HCT116 (cell line): ENCODE results near the gene TBXT. TPM values are rescaled to one million over a fixed set of nuclear protein-coding genes. Genes with fewer than 3 reads are reported as not detected.

Source experiments
- ATAC-seq: fragments of 200-7000 bp; cut with Tn5 transposase; 2 replicates; pipeline ENCODE4 v1.9.1; 2020; ENCODE audit warnings: mild to moderate bottlenecking, moderate library complexity
- BruUV-seq: library from RNA; stranded (reverse); fragments of 400-500 nt; replicated peaks from 2 replicates; lab custom pipeline; 2021; lab: Mats Ljungman, UMichigan
- CTCF ChIA-PET: fragments of 300-600 bp; sonication (Branson Sonifier 250); formaldehyde crosslinking; loops from one replicate; lab custom pipeline; 2021; ENCODE audit warnings: antibody characterized with exemption; lab: Charles Lee
- POLR2A ChIA-PET: fragments of 300-600, 350-600 bp; sonication (Branson Sonifier 250); formaldehyde crosslinking; loops from one replicate; lab custom pipeline; 2021; ENCODE audit warnings: antibody characterized with exemption; lab: Charles Lee
- RAD21 ChIA-PET, 2 experiments: fragments of 300-600 bp; sonication (Branson Sonifier 250); formaldehyde crosslinking; loops; one replicate each; lab custom pipeline; 2023; ENCODE audit warnings: low total read pairs in 2 of 2; ENCODE audit not compliant: uncharacterized antibody in 2 of 2, unreplicated experiment in 2 of 2, low non-redundant PET in 1 of 2; lab: Charles Lee
- DNase-seq: peaks from one replicate; pipeline ENCODE4 v3.0.0-alpha.2; 2010; ENCODE audit warnings: low read depth, low spot score
- H2AFZ ChIP-seq: fragments of 200-600 bp; shearing (Covaris generic), sonication (generic); 2 replicates; pipeline ENCODE4 v1.6.1; 2017; ENCODE audit warnings: low read depth, mixed run types, mixed read lengths, antibody characterized with exemption, low read length; ENCODE audit not compliant: poor library complexity, severe bottlenecking
- H3K27ac ChIP-seq: 2 replicates; pipeline ENCODE4 v1.5.1; 2012; ENCODE audit warnings: low read depth, low read length
- H3K27me3 ChIP-seq: fragments of 200-600 bp; sonication (generic); 2 replicates; pipeline ENCODE4 v1.6.1; 2016; ENCODE audit warnings: mixed run types, low read length, mixed read lengths; ENCODE audit not compliant: insufficient read depth
- H3K36me3 ChIP-seq, 2 experiments: fragments of 200-500 bp in 1 of 2; fragments of 200-600 bp in 1 of 2; sonication (Bioruptor generic) in 1 of 2; sonication (generic) in 1 of 2; 2 replicates each; pipeline versions ENCODE4 v1.5.1 to v1.6.1; 2014 to 2016; ENCODE audit warnings: low read length in 2 of 2, inconsistent platforms in 1 of 2, mixed read lengths in 1 of 2, mixed run types in 1 of 2; ENCODE audit not compliant: insufficient read depth in 2 of 2, control insufficient read depth in 1 of 2
- H3K4me1 ChIP-seq, 2 experiments: fragments of 200-600 bp in 1 of 2; sonication (generic) in 1 of 2; 2 replicates each; pipeline versions ENCODE4 v1.5.1 to v1.6.1; 2012 to 2017; ENCODE audit warnings: low read length in 2 of 2, inconsistent platforms in 1 of 2, mild to moderate bottlenecking in 1 of 2, mixed read lengths in 1 of 2, mixed run types in 1 of 2, moderate library complexity in 1 of 2; ENCODE audit not compliant: insufficient read depth in 2 of 2, control insufficient read depth in 1 of 2
- H3K4me2 ChIP-seq: fragments of 200-600 bp; sonication (generic); 2 replicates; pipeline ENCODE4 v1.6.1; 2017; ENCODE audit warnings: mixed run types, low read length, mixed read lengths
- H3K4me3 ChIP-seq, 2 experiments: fragments of 200-600 bp in 1 of 2; sonication (generic) in 1 of 2; replicated peaks in 1 of 2; 2 replicates each; pipeline ENCODE4 v1.5.1; 2011 to 2016; ENCODE audit warnings: low read length in 2 of 2, control low read depth in 1 of 2, low read depth in 1 of 2, mild to moderate bottlenecking in 1 of 2, mixed read lengths in 1 of 2, mixed run types in 1 of 2
- H3K79me2 ChIP-seq: fragments of 200-600 bp; sonication (generic); 2 replicates; pipeline ENCODE4 v1.6.1; 2017; ENCODE audit warnings: mild to moderate bottlenecking, mixed run types, low read length, moderate library complexity, mixed read lengths; ENCODE audit not compliant: insufficient read depth
- H3K9ac ChIP-seq: fragments of 200-600 bp; sonication (generic); 2 replicates; pipeline ENCODE4 v1.6.1; 2016; ENCODE audit warnings: low read length, mixed read lengths
- H3K9me2 ChIP-seq: fragments of 200-600 bp; sonication (generic), shearing (Covaris generic); 2 replicates; pipeline ENCODE4 v1.6.1; 2017; ENCODE audit warnings: mixed run types, mild to moderate bottlenecking, moderate library complexity; ENCODE audit not compliant: insufficient read depth
- H3K9me3 ChIP-seq, 2 experiments: fragments of 200-500 bp in 1 of 2; fragments of 200-600 bp in 1 of 2; sonication (Bioruptor generic) in 1 of 2; sonication (generic) in 1 of 2; 2 replicates each; pipeline ENCODE4 v1.6.1; 2014 to 2017; ENCODE audit warnings: low read length in 2 of 2, mixed read lengths in 2 of 2, inconsistent platforms in 1 of 2, low read depth in 1 of 2, mild to moderate bottlenecking in 1 of 2, mixed run types in 1 of 2, moderate library complexity in 1 of 2; ENCODE audit not compliant: control insufficient read depth in 1 of 2, insufficient read depth in 1 of 2
- H4K20me1 ChIP-seq: fragments of 200-600 bp; sonication (generic), shearing (Covaris generic); 2 replicates; pipeline ENCODE4 v1.6.1; 2017; ENCODE audit warnings: mixed run types, mild to moderate bottlenecking, moderate library complexity; ENCODE audit not compliant: insufficient read depth
- EGR1 ChIP-seq: IDR thresholded peaks from 2 replicates; pipeline ENCODE4 v1.6.1; 2012; ENCODE audit warnings: low read depth
- ELF1 ChIP-seq: IDR thresholded peaks from 2 replicates; pipeline ENCODE4 v1.6.1; 2012; ENCODE audit warnings: low read depth, borderline replicate concordance
- EZH2 ChIP-seq: fragments of 200-600 bp; sonication (generic); IDR thresholded peaks from 2 replicates; pipeline ENCODE4 v1.6.1; 2017; ENCODE audit warnings: antibody characterized with exemption, mixed run types
- JUND ChIP-seq: IDR thresholded peaks from 2 replicates; pipeline ENCODE4 v1.6.1; 2012
- SRF ChIP-seq: IDR thresholded peaks from 2 replicates; pipeline ENCODE4 v1.6.1; 2012; ENCODE audit warnings: low read depth
- YY1 ChIP-seq: IDR thresholded peaks from 2 replicates; pipeline ENCODE4 v1.6.1; 2011; ENCODE audit warnings: low read length, low read depth, moderate library complexity, mild to moderate bottlenecking; ENCODE audit not compliant: insufficient replicate concordance; ENCODE audit errors: extremely low read depth
- ZFX ChIP-seq: fragments of 450-650 bp; IDR thresholded peaks from 2 replicates; pipeline ENCODE4 v1.6.1; 2017
- ZNF274 ChIP-seq: fragments of 200-500 bp; sonication (Bioruptor generic); IDR thresholded peaks from 2 replicates; pipeline ENCODE4 v1.6.1; 2014; ENCODE audit warnings: mild to moderate bottlenecking, low read depth, low read length, inconsistent platforms
- intact Hi-C: fragments of 100-400 bp; cut with micrococcal nuclease; formaldehyde crosslinking; loops from 2 replicates; pipeline ENCODE4 v1.10.0; 2022
- total RNA-seq: library from RNA; stranded (reverse); gene quantifications from one replicate; pipeline ENCODE4 v1.2.1, GENCODE V29; 2021; ENCODE audit not compliant: unreplicated experiment
- TF ChIP-seq, protein P1 (sequence below): IDR thresholded peaks from 2 replicates; pipeline ENCODE4 v1.6.1; 2012
- TF ChIP-seq, protein P2 (sequence below): IDR thresholded peaks from 2 replicates; pipeline ENCODE4 v1.6.1; 2011; ENCODE audit warnings: mild to moderate bottlenecking, low read length, moderate library complexity; ENCODE audit not compliant: insufficient replicate concordance; ENCODE audit errors: extremely low read depth

TBXT gene
- total RNA-seq, 1 experiment from 2014 or later, result not detected

DNA sequence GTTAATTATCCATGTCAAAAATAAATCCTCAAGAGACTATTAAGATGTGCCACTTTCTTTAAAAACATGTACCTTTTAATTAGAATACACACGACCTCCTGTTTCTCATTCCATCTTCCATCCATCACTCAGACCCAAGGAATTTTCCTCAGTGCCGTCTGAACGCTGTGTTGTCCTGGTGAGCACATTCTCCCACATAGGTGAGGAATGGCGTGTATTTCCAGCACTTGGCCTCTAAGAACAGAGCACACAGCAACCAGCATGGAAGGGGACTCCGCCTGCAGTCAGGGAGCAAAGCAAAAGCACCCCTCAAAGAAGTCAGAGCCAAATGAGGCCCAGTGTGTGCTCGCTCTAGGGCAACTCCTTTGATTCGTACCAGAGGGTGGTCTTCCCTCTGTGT is 45.9 kb downstream of the TBXT start:
- intact Hi-C loops, result no loop called here
- Histone ChIP-seq H3K4me1 (no peaks in the 10 kb centered on the region), H3K4me3 (no peak overlapping the region), H3K9ac (no peak overlapping the region), H3K27ac (no peak overlapping the region), H4K20me1 (no peaks in the 10 kb centered on the region), H3K27me3 (no peaks in the 10 kb centered on the region), H2AFZ (no peak overlapping the region), H3K9me3 (no peaks in the 10 kb centered on the region), H3K36me3 (no peaks in the 10 kb centered on the region), H3K79me2 (no peaks in the 10 kb centered on the region), H3K9me2 (no peaks in the 10 kb centered on the region), H3K4me2 (no peak overlapping the region)
- POLR2A ChIA-PET, result no interaction called here
- TF ChIP-seq ELF1 (no peak), ZFX (no peak), EGR1 (no peak), SRF (no peak), ZNF274 (no peak), EZH2 (no peak), JUND (no peak), YY1 (no peak)
- TF ChIP-seq, protein P1, sequence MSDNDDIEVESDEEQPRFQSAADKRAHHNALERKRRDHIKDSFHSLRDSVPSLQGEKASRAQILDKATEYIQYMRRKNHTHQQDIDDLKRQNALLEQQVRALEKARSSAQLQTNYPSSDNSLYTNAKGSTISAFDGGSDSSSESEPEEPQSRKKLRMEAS, result no peak
- TF ChIP-seq, protein P2, sequence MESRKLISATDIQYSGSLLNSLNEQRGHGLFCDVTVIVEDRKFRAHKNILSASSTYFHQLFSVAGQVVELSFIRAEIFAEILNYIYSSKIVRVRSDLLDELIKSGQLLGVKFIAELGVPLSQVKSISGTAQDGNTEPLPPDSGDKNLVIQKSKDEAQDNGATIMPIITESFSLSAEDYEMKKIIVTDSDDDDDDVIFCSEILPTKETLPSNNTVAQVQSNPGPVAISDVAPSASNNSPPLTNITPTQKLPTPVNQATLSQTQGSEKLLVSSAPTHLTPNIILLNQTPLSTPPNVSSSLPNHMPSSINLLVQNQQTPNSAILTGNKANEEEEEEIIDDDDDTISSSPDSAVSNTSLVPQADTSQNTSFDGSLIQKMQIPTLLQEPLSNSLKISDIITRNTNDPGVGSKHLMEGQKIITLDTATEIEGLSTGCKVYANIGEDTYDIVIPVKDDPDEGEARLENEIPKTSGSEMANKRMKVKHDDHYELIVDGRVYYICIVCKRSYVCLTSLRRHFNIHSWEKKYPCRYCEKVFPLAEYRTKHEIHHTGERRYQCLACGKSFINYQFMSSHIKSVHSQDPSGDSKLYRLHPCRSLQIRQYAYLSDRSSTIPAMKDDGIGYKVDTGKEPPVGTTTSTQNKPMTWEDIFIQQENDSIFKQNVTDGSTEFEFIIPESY, result no peak
- RAD21 ChIA-PET, result no interaction called here
- CTCF ChIA-PET, result no interaction called here
- DNase-seq (no peak), ATAC-seq (no peak)
- BruUV-seq, result no TSS peak
